Activated gamma-delta T cell treated with Interleukin-2 at 50 U/mL for 16 hours (primary cell): ENCODE measurements around the gene ITPKB.
"Not testable (repeated sequence)": the region's sequence is repeated elsewhere in the genome, so short reads cannot be mapped to it uniquely, and the experiment has no call there.

Experiments used
- DNase-seq: peaks from one replicate; pipeline ENCODE4 v3.0.0-alpha.2; 2020

Gene ITPKB

DNA sequence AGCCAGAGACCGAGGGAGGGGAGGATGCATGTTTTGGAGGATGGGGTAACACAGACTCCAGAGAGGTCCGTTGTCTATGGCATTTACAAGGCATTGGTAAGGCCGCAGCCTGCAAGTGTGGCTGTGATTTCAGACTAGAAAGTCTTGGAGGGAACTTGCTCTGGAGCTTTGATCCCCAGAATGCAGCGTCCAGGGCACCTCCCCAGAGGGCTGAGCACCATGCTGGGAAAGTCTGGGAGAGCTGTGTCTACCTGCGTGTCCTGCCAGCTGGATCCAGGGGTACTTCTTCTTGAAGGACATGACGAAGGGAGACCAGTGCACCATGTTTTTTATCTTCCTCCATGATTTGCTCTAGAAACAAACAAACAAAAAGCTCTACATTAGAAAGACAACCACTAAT is 90.7 kb downstream of the ITPKB start:
- DNase-seq: no peak

GRCh38 chr1:226647719-226648118 is 91.4 kb downstream of the ITPKB start:
- no peak for DNase-seq

- no peak for DNase-seq
Observed at GRCh38 chr1:226646870-226647449, 92.1 kb downstream of the ITPKB start.

DNA sequence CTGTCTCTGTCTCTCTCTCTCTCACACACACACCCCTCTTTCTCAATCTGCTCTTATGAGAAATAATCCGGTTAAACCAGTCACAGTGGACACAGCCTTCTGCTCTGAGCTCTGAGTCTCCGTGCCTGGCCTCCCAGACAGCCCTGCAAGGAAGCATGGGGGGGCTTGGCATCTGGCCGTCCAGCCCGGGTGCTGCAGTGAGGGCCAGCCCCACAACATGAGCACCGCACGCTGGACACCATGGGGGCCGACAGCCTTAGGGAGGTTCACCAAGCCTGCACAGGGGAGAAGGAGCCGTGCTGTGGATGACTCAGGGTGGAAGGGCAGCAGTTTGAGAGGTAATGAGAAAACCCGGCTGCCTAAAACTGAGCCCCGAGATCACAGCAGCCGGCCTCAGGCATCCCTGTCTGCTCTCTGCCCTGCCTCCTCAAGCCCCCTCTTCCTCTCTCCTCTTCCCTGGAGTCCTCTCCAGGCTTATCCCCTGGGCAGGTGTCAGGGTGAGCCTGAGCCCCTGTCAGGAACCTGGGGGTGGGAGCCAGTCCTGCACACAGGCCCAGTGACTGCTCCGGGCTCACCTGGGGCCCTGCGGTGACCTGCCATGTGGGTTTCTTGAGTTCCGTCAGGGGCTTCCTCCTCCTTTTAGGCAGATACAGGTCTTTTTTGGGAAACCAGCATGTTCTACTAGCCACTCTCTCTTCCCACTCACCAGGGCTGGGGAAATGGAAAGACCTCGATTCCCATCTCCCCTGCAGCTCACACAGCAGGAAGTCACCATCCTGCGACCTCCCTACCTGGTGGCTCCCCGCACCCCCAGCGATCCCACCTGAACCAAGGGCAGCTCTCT is 92.8 kb downstream of the ITPKB start:
- no peak for DNase-seq

DNA sequence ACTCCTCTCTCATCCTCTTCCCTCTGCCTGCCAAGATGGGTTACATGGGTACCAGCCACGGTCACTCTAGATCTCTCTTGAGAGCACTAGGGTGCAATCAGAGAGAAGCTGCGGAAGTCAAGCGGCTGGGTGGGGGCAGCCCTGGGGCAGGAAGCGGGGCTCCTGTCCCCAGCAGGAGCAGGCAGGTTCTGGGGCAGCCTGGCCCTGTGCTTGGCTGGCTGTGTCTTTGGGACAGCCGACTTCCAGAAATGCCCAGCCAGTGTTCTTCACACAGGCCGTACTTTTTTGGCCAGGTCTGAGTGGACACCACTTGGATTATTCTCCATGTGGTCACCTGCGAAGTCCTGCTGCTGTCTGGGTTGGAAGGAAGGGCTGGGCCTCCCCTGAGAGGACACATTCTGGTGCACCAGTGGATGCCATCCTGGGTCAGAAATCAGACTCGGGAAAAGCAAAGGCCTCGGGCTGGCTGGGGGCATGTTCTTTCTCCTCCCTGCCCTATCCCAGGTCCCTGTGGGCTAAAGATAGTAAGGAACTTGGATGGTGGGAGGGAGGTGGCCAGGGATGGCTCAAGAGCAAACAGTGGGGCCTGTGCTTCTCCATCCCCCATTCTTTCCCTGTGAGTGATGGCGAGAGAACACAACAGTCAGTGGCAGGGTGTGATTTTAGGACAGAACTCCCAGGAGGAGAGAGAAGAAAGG is 93.7 kb downstream of the ITPKB start:
- DNase-seq: no peak

DNA sequence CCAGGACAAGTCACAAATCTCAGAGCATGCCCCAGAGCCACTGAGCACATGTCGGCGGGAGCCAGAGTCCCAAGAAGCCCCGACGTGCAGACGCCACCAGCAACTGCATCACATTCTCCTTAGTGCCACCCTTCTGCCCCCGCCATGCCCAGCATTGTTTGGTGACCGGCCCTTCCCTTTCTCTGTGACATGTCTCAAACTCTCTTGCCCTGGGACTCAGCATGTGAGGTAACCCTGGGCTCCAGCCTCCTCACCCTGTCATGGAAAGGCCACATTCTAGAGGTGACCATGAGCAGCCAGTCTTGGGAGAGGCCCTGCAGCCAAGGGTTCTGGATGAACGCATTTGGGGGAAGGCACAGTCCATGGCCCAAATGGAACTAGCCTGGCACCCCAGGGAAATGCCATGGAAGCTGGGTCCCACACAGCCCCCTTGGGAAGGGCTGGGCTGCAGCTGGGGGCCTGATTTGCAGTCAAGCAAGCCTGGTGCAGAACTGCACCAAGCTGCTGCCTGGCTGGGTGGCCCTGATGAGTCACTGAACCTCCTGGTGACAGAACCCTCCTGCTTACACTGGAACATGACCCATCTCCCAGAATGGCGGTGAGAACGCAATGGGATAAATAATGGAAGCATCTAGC is 94.4 kb downstream of the ITPKB start:
- no peak for DNase-seq

- peak; percentile 37 for DNase-seq
Observed at GRCh38 chr1:226643611-226644540, 95.2 kb downstream of the ITPKB start.

- peak; percentile 56 for DNase-seq
Observed at GRCh38 chr1:226643177-226643576, 95.9 kb downstream of the ITPKB start.

- no peak for DNase-seq
Observed at GRCh38 chr1:226642421-226642820, 96.7 kb downstream of the ITPKB start.

GRCh38 chr1:226641671-226642231 is 97.3 kb downstream of the ITPKB start:
- no peak for DNase-seq

DNA sequence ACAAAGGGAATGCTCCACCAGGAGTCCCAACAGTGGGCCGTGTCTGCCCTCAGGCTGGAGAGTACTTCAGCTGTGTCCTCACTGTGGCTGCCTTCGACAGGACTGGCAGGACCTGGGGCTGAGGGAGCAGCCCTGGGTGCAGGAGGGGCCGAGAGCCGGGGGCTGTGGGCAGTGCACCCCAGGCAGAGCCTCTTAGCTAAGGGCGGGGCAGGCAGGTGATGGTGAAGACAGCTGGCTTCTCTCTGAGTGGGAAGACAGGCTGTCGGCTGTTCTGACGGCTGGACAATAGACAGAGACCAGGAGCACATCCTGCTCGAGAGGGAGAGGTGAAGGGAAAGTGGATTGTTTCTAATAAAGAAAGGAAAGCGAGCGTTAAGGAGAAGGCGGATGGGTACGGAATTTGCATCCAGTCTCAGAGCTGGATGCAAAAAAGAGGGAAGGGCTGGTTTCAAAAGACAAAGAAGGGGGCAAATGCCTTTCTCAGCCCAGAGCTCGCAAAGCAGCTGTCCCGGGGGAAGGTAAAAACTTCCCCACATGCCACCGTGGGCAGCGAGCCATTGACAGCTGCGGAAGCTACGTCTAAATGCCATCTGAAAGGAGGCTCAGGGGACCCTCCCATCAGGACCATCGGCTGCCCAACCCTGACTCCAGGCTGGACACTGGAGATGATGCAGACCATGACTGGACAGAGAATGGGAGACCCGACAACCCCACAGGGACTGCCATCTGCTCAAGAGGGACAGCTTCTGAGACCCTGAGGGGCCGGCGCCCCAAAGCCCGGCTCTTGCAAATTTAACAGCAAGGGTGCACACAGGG is 98.6 kb downstream of the ITPKB start:
- no peak for DNase-seq

- no peak for DNase-seq
Observed at GRCh38 chr1:226639631-226640061, 99.4 kb downstream of the ITPKB start.

- DNase-seq: not testable (repeated sequence)
Observed at GRCh38 chr1:226639206-226639605, 99.9 kb downstream of the ITPKB start.

DNA sequence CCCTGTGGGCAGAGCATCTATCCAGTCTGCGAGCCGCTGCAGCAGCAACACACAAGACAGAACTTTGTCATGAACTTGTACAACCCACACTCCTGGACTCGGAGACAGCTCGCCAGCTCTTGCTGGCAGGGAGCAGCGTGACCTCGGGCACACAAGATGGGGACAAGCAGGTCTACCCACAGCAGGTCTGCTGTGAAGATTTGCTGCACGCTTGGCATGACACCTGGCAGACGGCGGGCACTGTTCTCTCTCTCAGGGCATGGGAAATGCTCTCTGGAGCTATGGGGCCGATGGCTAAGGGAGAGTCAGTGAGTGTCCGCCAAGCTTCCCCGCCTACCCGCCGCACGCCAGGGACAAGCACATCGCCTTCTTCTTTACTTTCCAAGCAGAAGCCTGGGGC is 100.5 kb downstream of the ITPKB start:
- DNase-seq: no peak

GRCh38 chr1:226638001-226638601 is 101.0 kb downstream of the ITPKB start:
- no peak for DNase-seq

DNA sequence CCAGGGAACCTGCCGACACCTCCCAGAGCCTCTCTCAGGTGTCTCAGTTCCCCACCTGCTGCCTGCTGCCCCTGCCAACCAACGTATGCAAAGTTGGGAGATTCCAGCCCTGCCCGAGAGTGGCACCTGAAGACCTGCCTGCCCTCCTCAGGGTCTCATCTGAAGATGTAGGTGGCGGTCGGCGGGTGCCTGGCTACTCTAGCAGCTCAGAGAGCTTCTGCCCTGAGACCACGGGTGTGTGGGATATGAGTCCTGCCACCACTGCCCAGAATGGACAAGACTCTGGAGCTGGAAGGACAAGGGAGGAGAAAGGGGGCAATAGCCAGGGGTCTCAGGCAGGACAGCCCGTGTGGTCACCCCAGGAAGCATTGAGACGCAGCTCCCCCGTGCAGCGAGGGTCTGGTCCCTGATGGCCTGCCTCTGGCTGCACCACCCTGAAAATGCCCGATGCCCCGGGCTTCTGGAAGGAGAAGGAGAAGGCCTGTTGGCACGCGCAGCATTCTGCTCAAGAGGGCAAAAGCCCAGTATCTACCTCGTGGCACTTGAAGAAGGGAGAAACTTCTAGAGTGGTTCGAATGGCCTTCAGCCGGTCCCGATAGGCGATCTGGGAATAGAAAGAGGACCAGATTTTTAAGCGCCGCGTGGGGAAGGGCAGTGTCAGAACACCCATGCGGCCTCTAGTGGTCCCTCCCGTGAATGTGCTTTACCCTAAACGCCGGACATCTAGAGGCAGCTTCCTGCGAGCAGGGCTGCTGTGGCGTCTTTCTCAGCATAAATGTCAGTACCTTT is 101.7 kb downstream of the ITPKB start:
- no peak for DNase-seq

DNA sequence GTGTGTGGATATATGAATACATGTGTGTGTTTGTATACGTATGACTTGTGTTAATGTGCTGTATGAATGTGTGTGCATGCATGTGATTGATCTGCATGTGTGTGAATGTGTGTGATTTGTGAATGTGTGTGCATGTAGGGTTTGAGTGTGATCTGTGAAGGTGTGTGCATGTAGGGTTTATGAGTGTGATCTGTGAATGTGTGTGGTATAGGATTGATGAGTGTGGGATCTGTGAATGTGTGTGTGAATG is 102.3 kb downstream of the ITPKB start:
- DNase-seq: no peak

- DNase-seq: no peak
Observed at GRCh38 chr1:226635456-226635941, 103.6 kb downstream of the ITPKB start.

- no peak for DNase-seq
Observed at GRCh38 chr1:226634611-226635246, 104.4 kb downstream of the ITPKB start.
